Osteocyte (in vitro differentiated cells): ENCODE data around the gene PLEKHJ1. TPM values are rescaled to one million over a fixed set of nuclear protein-coding genes. Genes with fewer than 3 reads are reported as not detected.

Experiments used
- DNase-seq: peaks from one replicate; pipeline ENCODE4 v3.0.0; 2021; ENCODE audit warnings: mixed read lengths; ENCODE audit not compliant: unreplicated experiment; ENCODE audit errors: extremely low spot score
- H3K27ac Mint-ChIP-seq: one replicate; pipeline ENCODE4 v1.8.0; 2021; ENCODE audit warnings: mild to moderate bottlenecking, mixed read lengths; ENCODE audit not compliant: unreplicated experiment
- H3K27me3 Mint-ChIP-seq: one replicate; pipeline ENCODE4 v1.8.0; 2021; ENCODE audit warnings: mixed read lengths; ENCODE audit not compliant: unreplicated experiment
- H3K36me3 Mint-ChIP-seq: one replicate; pipeline ENCODE4 v1.8.0; 2021; ENCODE audit warnings: mixed read lengths; ENCODE audit not compliant: unreplicated experiment
- H3K4me1 Mint-ChIP-seq: one replicate; pipeline ENCODE4 v1.8.0; 2021; ENCODE audit warnings: mixed read lengths; ENCODE audit not compliant: unreplicated experiment
- H3K4me3 Mint-ChIP-seq: one replicate; pipeline ENCODE4 v1.8.0; 2021; ENCODE audit warnings: mild to moderate bottlenecking, moderate library complexity, mixed read lengths; ENCODE audit not compliant: unreplicated experiment
- H3K9me3 Mint-ChIP-seq: one replicate; pipeline ENCODE4 v1.8.0; 2021; ENCODE audit warnings: mixed read lengths; ENCODE audit not compliant: unreplicated experiment
- CTCF ChIP-seq: fragments of 200-600 bp; sonication (generic); IDR thresholded peaks from 2 replicates; pipeline ENCODE4 v1.5.0; 2021; ENCODE audit warnings: antibody characterized with exemption, mild to moderate bottlenecking, moderate library complexity
- total RNA-seq: library from RNA; stranded (reverse); gene quantifications from 2 replicates; pipeline ENCODE4 v1.2.1, GENCODE V29; 2021

The PLEKHJ1 gene
- total RNA-seq, 1 donor from 2014 or later, result 40.7 TPM

GRCh38 chr19:2268861-2269243 is 32.7 kb upstream of the PLEKHJ1 start:
- TF ChIP-seq CTCF, result no peak
- Mint-ChIP-seq H3K4me1 (peaks cover 36% of the 10 kb centered on the region), H3K36me3 (peaks cover 10% of the 10 kb centered on the region), H3K27ac (peak overlapping the region; percentile 52), H3K4me3 (peak overlapping the region; percentile 88), H3K9me3 (no peaks in the 10 kb centered on the region), H3K27me3 (no peaks in the 10 kb centered on the region)
- no peak for DNase-seq

GRCh38 chr19:2268480-2268830 is 32.3 kb upstream of the PLEKHJ1 start:
- TF ChIP-seq CTCF, result no peak
- no peaks in the 10 kb centered on the region for H3K9me3 Mint-ChIP-seq
- peaks cover 32% of the 10 kb centered on the region for H3K4me1 Mint-ChIP-seq
- DNase-seq, result no peak
- H3K27ac Mint-ChIP-seq, result peak overlapping the region; percentile 52
- no peaks in the 10 kb centered on the region for H3K27me3 Mint-ChIP-seq
- H3K36me3 Mint-ChIP-seq, result peaks cover 8% of the 10 kb centered on the region
- H3K4me3 Mint-ChIP-seq, result peak overlapping the region; percentile 88

GRCh38 chr19:2266183-2266993 is 30.3 kb upstream of the PLEKHJ1 start:
- H3K4me3 Mint-ChIP-seq, result no peak overlapping the region
- DNase-seq, result no peak
- peak overlapping the region; percentile 50 for H3K27ac Mint-ChIP-seq
- H3K36me3 Mint-ChIP-seq, result peaks cover under 1% of the 10 kb centered on the region
- TF ChIP-seq CTCF, result no peak
- peaks cover 15% of the 10 kb centered on the region for H3K4me1 Mint-ChIP-seq
- no peaks in the 10 kb centered on the region for H3K9me3 Mint-ChIP-seq
- H3K27me3 Mint-ChIP-seq, result no peaks in the 10 kb centered on the region

GRCh38 chr19:2261438-2262172 is 25.5 kb upstream of the PLEKHJ1 start:
- peak; percentile 62 for TF ChIP-seq CTCF
- Mint-ChIP-seq H3K4me1 (peaks cover 11% of the 10 kb centered on the region), H3K9me3 (no peaks in the 10 kb centered on the region), H3K36me3 (no peaks in the 10 kb centered on the region), H3K4me3 (no peak overlapping the region), H3K27me3 (no peaks in the 10 kb centered on the region), H3K27ac (no peak overlapping the region)
- no peak for DNase-seq

- no peak for TF ChIP-seq CTCF
- no peak overlapping the region for H3K27ac Mint-ChIP-seq
- DNase-seq, result no peak
- no peaks in the 10 kb centered on the region for H3K9me3 Mint-ChIP-seq
- no peaks in the 10 kb centered on the region for H3K36me3 Mint-ChIP-seq
- H3K4me3 Mint-ChIP-seq, result no peak overlapping the region
- no peaks in the 10 kb centered on the region for H3K27me3 Mint-ChIP-seq
- peaks cover 7% of the 10 kb centered on the region for H3K4me1 Mint-ChIP-seq
Observed at GRCh38 chr19:2260341-2260805, 24.2 kb upstream of the PLEKHJ1 start.
